ENCODE measurements around the gene GIT2. TPM values are rescaled to one million over a fixed set of nuclear protein-coding genes. Genes with fewer than 3 reads are reported as not detected.

The GIT2 gene
- total and polyA plus RNA-seq, 2 of the 13 experiments (the other 11 are each of a cell fraction or from before 2014, with no cell fraction given) = 18.4 to 19.8 TPM

DNA sequence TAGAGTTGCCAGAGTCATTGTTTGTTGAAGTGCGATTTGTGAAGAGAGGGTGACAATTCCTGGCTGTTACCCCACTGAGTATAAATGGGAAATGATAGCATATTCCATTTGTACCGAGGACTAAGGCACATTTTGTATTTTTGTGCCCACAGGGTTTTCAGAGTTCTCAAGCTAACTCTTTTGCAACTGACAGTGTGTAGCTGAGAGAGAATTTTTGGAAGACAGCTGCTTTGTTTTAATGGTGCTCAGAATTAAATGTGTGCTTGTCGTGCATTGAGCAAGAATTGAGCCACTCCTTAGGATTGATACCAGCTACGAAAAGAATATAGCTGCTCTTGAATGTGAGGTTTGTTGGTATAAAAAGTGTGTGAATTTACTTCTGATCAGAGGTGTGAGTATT, 24.8 kb upstream of the GIT2 start:
- ChIA-PET CTCF (ENCODE audit: low intra/inter-chr PET ratio, low total read pairs) (no interaction called here), POLR2A (no interaction called here)
- intact Hi-C loops (cut with micrococcal nuclease; ENCODE audit: unreplicated experiment) = no loop called here
- H3K79me2 ChIP-seq (ENCODE audit: insufficient read depth, low read length) = peaks cover 2% of the 10 kb centered on the region
- ATAC-seq (no peak), DNase-seq (ENCODE audit: low spot score) (no peak), FAIRE-seq (no peak)
- peaks cover 15% of the 10 kb centered on the region; the same call in 1 of the 2 replicates for H3K4me1 ChIP-seq (ENCODE audit: insufficient read depth, low read length)
- WGBS (ENCODE audit: low lambda C conversion rate) = 100% methylated on average over 4 of the region's 4 CpGs
- H2AFZ ChIP-seq (ENCODE audit: low read length) = no peak overlapping the region
- H3K9ac ChIP-seq (ENCODE audit: insufficient read depth, low read depth, low read length) = no peak overlapping the region
- H3K9me3 ChIP-seq (ENCODE audit: low read length) = no peaks in the 10 kb centered on the region
- H3K27ac ChIP-seq (ENCODE audit: extremely low read length, insufficient read depth, low read length) = no peak overlapping the region
- H4K20me1 ChIP-seq (ENCODE audit: insufficient read depth, low read length) = no peaks in the 10 kb centered on the region
- BruUV-seq (replicated peaks) = no TSS peak
- H3K27me3 ChIP-seq (ENCODE audit: control insufficient read depth in 1 of 2, insufficient read depth in 2 of 2, low read length in 2 of 2) = no peaks in the 10 kb centered on the region
- TF ChIP-seq MBNL3 (CRISPR knock-in tag; conservative IDR thresholded peaks at IDR 0.05) = no peak
- no peak for TF ChIP-seq TBP (CRISPR knock-in tag; IDR thresholded peaks at IDR 0.05)
- TF ChIP-seq XRCC5 (optimal IDR thresholded peaks at IDR 0.05; ENCODE audit: low read length) = no peak
- no peak for TF ChIP-seq MAFF (IDR thresholded peaks at IDR 0.05; ENCODE audit: low read depth, low read length)
- TF ChIP-seq PRPF4 (IDR thresholded peaks at IDR 0.05; ENCODE audit: low read depth, low read length, poor library complexity, severe bottlenecking) = no peak
- TF ChIP-seq PHF21A (CRISPR knock-in tag; IDR thresholded peaks at IDR 0.05) = no peak
- no peak for TF ChIP-seq ETV6 (CRISPR knock-in tag; conservative IDR thresholded peaks at IDR 0.05)
- TF ChIP-seq, protein P1, sequence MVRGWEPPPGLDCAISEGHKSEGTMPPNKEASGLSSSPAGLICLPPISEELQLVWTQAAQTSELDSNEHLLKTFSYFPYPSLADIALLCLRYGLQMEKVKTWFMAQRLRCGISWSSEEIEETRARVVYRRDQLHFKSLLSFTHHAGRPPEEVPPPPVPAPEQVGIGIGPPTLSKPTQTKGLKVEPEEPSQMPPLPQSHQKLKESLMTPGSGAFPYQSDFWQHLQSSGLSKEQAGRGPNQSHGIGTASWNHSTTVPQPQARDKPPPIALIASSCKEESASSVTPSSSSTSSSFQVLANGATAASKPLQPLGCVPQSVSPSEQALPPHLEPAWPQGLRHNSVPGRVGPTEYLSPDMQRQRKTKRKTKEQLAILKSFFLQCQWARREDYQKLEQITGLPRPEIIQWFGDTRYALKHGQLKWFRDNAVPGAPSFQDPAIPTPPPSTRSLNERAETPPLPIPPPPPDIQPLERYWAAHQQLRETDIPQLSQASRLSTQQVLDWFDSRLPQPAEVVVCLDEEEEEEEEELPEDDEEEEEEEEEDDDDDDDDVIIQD (CRISPR knock-in tag; IDR thresholded peaks at IDR 0.05; ENCODE audit: low read depth) = no peak
- TF ChIP-seq KLF11 (CRISPR knock-in tag; IDR thresholded peaks at IDR 0.05) = no peak
- TF ChIP-seq, protein P2, sequence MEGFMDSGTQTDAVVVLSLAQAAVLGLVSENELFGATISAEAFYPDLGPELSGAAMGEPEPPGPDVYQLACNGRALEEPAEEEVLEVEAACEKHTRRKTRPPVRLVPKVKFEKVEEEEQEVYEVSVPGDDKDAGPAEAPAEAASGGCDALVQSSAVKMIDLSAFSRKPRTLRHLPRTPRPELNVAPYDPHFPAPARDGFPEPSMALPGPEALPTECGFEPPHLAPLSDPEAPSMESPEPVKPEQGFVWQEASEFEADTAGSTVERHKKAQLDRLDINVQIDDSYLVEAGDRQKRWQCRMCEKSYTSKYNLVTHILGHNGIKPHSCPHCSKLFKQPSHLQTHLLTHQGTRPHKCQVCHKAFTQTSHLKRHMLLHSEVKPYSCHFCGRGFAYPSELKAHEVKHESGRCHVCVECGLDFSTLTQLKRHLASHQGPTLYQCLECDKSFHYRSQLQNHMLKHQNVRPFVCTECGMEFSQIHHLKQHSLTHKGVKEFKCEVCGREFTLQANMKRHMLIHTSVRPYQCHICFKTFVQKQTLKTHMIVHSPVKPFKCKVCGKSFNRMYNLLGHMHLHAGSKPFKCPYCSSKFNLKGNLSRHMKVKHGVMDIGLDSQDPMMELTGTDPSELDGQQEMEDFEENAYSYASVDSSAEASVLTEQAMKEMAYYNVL (CRISPR knock-in tag; IDR thresholded peaks at IDR 0.05; ENCODE audit: borderline replicate concordance) = no peak
- no peak for TF ChIP-seq NAIF1 (CRISPR knock-in tag; IDR thresholded peaks at IDR 0.05; ENCODE audit: borderline replicate concordance)
- TF ChIP-seq DMAP1 (CRISPR knock-in tag; IDR thresholded peaks at IDR 0.05) = no peak
- TF ChIP-seq ZKSCAN1 (IDR thresholded peaks at IDR 0.05; ENCODE audit: low read length) = no peak
- H3K4me3 ChIP-seq (replicated peaks in 1 of 3; ENCODE audit: insufficient read depth in 1 of 3, low read depth in 2 of 3, low read length in 3 of 3) = no peak overlapping the region
- in situ Hi-C loops (cut with HindIII; ENCODE audit: extremely low pct_ligation_motif_present, low pct_unique_long_range_greater_than_20kb) = no loop called here
- peaks cover 21 to 79% of the 10 kb centered on the region in 2 experiments for H3K36me3 ChIP-seq (replicated peaks in 1 of 2; ENCODE audit: control insufficient read depth in 1 of 2, insufficient read depth in 2 of 2, low read length in 2 of 2)
- H3K4me2 ChIP-seq (ENCODE audit: low read depth, low read length) = no peak overlapping the region

Measured in HepG2 (cell line).